Smooth muscle cell (in vitro differentiated cells): ENCODE data around the gene ST3GAL2. TPM values are rescaled to one million over a fixed set of nuclear protein-coding genes. Genes with fewer than 3 reads are reported as not detected.
A peak's percentile ranks its signal among the peaks of the same experiment; 100 is the strongest.

Experiments
- DNase-seq: peaks from one replicate; lab custom pipeline; 2025; ENCODE audit not compliant: unreplicated experiment; lab: John Stamatoyannopoulos, UW
- H2AFZ ChIP-seq: fragments of 200-600 bp; sonication (generic); 2 replicates; pipeline ENCODE4 v1.6.0; 2016; ENCODE audit warnings: antibody characterized with exemption, low read depth, mild to moderate bottlenecking
- H3F3A ChIP-seq: fragments of 200-600 bp; sonication (generic); 2 replicates; pipeline ENCODE4 v1.6.0; 2017; ENCODE audit warnings: antibody characterized with exemption, low read depth
- H3K27ac ChIP-seq: fragments of 200-600 bp; sonication (generic); 2 replicates; pipeline ENCODE4 v1.5.1; 2016; ENCODE audit warnings: low read depth, mild to moderate bottlenecking
- H3K27me3 ChIP-seq: fragments of 200-600 bp; sonication (generic); 2 replicates; pipeline ENCODE4 v1.6.1; 2016; ENCODE audit warnings: low read depth, mild to moderate bottlenecking
- H3K36me3 ChIP-seq: fragments of 200-600 bp; sonication (generic); 2 replicates; pipeline ENCODE4 v1.5.1; 2016; ENCODE audit warnings: low read depth
- H3K4me1 ChIP-seq: fragments of 200-600 bp; sonication (generic); 2 replicates; pipeline ENCODE4 v1.5.1; 2016; ENCODE audit warnings: low read depth
- H3K4me2 ChIP-seq: fragments of 200-600 bp; sonication (generic); 2 replicates; pipeline ENCODE4 v1.6.0; 2016; ENCODE audit warnings: mild to moderate bottlenecking
- H3K4me3 ChIP-seq: fragments of 200-600 bp; sonication (generic); 2 replicates; pipeline ENCODE4 v1.5.1; 2016; ENCODE audit warnings: mild to moderate bottlenecking
- H3K79me2 ChIP-seq: fragments of 200-600 bp; sonication (generic); 2 replicates; pipeline ENCODE4 v1.6.0; 2016; ENCODE audit warnings: low read depth, mild to moderate bottlenecking
- H3K9ac ChIP-seq: fragments of 200-600 bp; sonication (generic); 2 replicates; pipeline ENCODE4 v1.6.0; 2016; ENCODE audit warnings: low read depth
- H3K9me3 ChIP-seq: fragments of 200-600 bp; sonication (generic); replicated peaks from 2 replicates; pipeline ENCODE4 v1.5.1; 2016; ENCODE audit warnings: low read depth
- H4K20me1 ChIP-seq: fragments of 200-600 bp; sonication (generic); 2 replicates; pipeline ENCODE4 v1.6.0; 2016; ENCODE audit warnings: low read depth
- WGBS: methylation state at CpG from one replicate; pipeline ENCODE4 v1.1.7; 2016; ENCODE audit warnings: low lambda C conversion rate; 5-methylcytosine and 5-hydroxymethylcytosine counted together
- polyA plus RNA-seq: library from polyadenylated mRNA; unstranded; fragments of >200 nt; fragmentation: Nextera tagmentation; extraction: Ambion mirVana; gene quantifications from 2 replicates; pipeline ENCODE4 v1.2.1, GENCODE V29; 2016
- total RNA-seq: library from RNA; depleted of rRNA; stranded (reverse); fragments of >200 nt; gene quantifications from 2 replicates; pipeline ENCODE4 v1.2.3, GENCODE V29; 2014
- TF ChIP-seq, protein P1 (sequence below): fragments of 200-600 bp; sonication (generic); IDR thresholded peaks from 2 replicates; pipeline ENCODE4 v1.5.1; 2017; ENCODE audit warnings: borderline replicate concordance, mild to moderate bottlenecking, antibody characterized with exemption; ENCODE audit not compliant: insufficient read depth, poor library complexity, severe bottlenecking

ST3GAL2 gene
- total and polyA plus RNA-seq, 2 experiments from 2014 or later = 32.5 to 42.3 TPM

DNA sequence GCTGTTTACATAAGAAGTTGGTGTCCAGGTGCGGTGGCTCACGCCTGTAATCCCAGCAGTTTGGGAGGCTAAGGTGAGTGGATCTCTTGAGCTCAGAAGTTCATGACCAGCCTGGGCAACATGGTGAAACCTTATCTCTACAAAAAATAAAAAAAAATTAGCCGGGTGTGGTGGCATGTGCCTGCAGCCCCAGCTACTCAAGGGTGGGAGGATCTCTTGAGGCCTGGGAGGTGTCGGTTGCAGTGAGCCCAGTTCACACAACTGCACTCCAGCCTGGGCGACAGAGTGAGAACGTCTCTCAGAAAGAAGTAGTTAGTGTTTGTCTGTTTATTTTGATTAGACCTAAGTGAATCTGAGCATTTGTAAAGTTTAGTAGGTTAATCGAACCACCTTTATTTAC is 79.3 kb downstream of the ST3GAL2 start:
- TF ChIP-seq, protein P1, sequence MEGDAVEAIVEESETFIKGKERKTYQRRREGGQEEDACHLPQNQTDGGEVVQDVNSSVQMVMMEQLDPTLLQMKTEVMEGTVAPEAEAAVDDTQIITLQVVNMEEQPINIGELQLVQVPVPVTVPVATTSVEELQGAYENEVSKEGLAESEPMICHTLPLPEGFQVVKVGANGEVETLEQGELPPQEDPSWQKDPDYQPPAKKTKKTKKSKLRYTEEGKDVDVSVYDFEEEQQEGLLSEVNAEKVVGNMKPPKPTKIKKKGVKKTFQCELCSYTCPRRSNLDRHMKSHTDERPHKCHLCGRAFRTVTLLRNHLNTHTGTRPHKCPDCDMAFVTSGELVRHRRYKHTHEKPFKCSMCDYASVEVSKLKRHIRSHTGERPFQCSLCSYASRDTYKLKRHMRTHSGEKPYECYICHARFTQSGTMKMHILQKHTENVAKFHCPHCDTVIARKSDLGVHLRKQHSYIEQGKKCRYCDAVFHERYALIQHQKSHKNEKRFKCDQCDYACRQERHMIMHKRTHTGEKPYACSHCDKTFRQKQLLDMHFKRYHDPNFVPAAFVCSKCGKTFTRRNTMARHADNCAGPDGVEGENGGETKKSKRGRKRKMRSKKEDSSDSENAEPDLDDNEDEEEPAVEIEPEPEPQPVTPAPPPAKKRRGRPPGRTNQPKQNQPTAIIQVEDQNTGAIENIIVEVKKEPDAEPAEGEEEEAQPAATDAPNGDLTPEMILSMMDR = no peak
- Histone ChIP-seq H3K27me3 (no peaks in the 10 kb centered on the region), H3K9ac (no peak overlapping the region), H3K79me2 (no peaks in the 10 kb centered on the region), H3K36me3 (peaks cover 38% of the 10 kb centered on the region), H3K27ac (no peak overlapping the region), H3K9me3 (no peaks in the 10 kb centered on the region), H3F3A (no peaks in the 10 kb centered on the region), H2AFZ (no peak overlapping the region), H3K4me2 (no peak overlapping the region), H3K4me3 (no peak overlapping the region), H3K4me1 (no peaks in the 10 kb centered on the region), H4K20me1 (no peaks in the 10 kb centered on the region)
- DNase-seq = no peak
- 97% methylated on average over 7 of the region's 7 CpGs for WGBS

DNA sequence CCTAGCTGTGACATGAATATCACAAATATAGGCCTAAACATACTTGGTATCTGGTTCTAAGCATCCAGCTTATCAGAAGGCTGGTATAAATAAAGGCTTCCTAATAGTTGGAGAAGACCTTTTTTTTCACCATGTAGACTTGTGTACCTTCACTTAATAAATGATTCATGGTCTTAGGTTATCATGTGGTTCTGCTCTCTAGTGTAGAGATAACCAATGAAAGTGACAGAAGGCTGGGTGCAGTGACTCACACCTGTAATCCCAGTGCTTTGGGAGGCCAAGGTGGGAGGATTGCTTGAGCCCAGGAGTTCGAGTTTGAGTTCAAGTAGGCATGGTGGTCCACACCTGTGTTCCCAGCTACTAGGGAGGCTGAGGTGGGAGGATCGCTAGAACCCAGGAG is 89.1 kb downstream of the ST3GAL2 start:
- WGBS = 91% methylated on average over 2 of the region's 2 CpGs
- Histone ChIP-seq H3K36me3 (no peaks in the 10 kb centered on the region), H3K9me3 (no peaks in the 10 kb centered on the region), H4K20me1 (no peaks in the 10 kb centered on the region), H3K4me3 (no peak overlapping the region), H3K79me2 (peaks cover 45% of the 10 kb centered on the region), H3F3A (no peaks in the 10 kb centered on the region), H3K27me3 (no peaks in the 10 kb centered on the region), H3K9ac (no peak overlapping the region), H3K4me1 (peaks cover 5% of the 10 kb centered on the region), H2AFZ (no peak overlapping the region), H3K27ac (peak overlapping the region; percentile 10), H3K4me2 (no peak overlapping the region)
- TF ChIP-seq, protein P1 = no peak
- DNase-seq = no peak

DNA sequence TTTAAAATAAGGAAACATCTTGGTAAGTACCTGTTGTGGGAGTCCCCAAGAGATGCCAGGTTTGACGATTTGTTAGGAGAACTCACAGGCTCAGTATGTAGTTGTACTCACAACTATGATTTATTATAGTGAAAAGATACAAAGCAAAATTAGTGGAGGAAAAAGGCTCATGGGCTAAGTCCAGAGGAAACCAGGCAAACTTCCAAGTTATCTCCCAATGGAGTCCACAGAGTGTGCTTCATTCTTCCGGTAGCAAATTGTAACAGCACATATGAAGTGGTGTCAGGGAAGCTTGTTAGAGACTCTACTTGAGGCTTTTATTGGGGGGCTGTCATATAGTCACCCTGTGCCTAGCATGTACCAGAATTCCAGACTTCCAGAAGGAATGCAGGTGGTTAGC is 89.9 kb downstream of the ST3GAL2 start:
- no peak overlapping the region for H3K4me2 ChIP-seq
- WGBS = 98% methylated on average over 2 of the region's 2 CpGs
- H3K9ac ChIP-seq = no peak overlapping the region

DNA sequence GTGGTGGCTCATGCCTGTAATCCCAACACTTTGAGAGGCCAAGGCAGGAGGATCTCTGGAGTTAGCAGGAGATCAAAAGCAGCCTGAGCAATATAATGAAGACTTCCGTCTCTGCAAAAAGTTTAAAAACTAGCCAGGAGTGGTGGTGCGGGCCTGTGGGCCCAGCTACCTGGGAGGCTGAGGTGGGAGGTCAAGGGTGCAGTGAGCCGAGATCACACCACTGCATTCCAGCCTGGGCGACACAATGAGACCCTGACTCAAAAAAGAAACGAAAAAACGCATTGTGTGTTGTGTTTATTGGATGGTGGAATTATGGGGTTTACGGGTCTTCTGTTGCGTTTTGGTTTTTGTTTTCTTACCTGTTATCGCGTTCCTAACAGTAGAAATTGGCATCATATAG is 93.1 kb downstream of the ST3GAL2 start:
- no peak for DNase-seq
- TF ChIP-seq, protein P1 = no peak
- peak overlapping the region; percentile 97 for H3K9ac ChIP-seq
- H3K27me3 ChIP-seq = no peaks in the 10 kb centered on the region
- H3K9me3 ChIP-seq = no peaks in the 10 kb centered on the region
- peak overlapping the region; percentile 99 for H3K4me2 ChIP-seq
- H2AFZ ChIP-seq = peak overlapping the region; percentile 23
- peak overlapping the region; percentile 97 for H3K27ac ChIP-seq
- H3K4me1 ChIP-seq = peaks cover 5% of the 10 kb centered on the region
- no peaks in the 10 kb centered on the region for H3F3A ChIP-seq
- H3K79me2 ChIP-seq = peaks cover 32% of the 10 kb centered on the region
- 98% methylated on average over 10 of the region's 10 CpGs for WGBS
- no peaks in the 10 kb centered on the region for H3K36me3 ChIP-seq
- H3K4me3 ChIP-seq = peak overlapping the region; percentile 87
- no peaks in the 10 kb centered on the region for H4K20me1 ChIP-seq

More for the DNA sequence above, 89.9 kb downstream of the ST3GAL2 start:
- Histone ChIP-seq H3K9me3 (no peaks in the 10 kb centered on the region), H3K36me3 (no peaks in the 10 kb centered on the region), H3K27ac (no peak overlapping the region), H2AFZ (no peak overlapping the region), H3K4me3 (no peak overlapping the region), H3K27me3 (no peaks in the 10 kb centered on the region), H3F3A (no peaks in the 10 kb centered on the region), H3K79me2 (peaks cover 45% of the 10 kb centered on the region), H4K20me1 (no peaks in the 10 kb centered on the region), H3K4me1 (peaks cover 5% of the 10 kb centered on the region)
- DNase-seq = no peak
- TF ChIP-seq, protein P1 = no peak
